GM18507 (cell line): ENCODE data around the gene P3H1.
"Not testable (repeated sequence)": the region's sequence is repeated elsewhere in the genome, so short reads cannot be mapped to it uniquely, and the experiment has no call there.

Experiments used
- DNase-seq: peaks from one replicate; pipeline ENCODE4 v3.0.0; 2011; ENCODE audit warnings: low read depth; ENCODE audit not compliant: insufficient read length; ENCODE audit errors: extremely low spot score
- FAIRE-seq: peaks from 2 replicates; lab custom pipeline; 2011; peaks lifted over from hg19 to GRCh38; lab: Jason Lieb, UNC

Gene P3H1

DNA sequence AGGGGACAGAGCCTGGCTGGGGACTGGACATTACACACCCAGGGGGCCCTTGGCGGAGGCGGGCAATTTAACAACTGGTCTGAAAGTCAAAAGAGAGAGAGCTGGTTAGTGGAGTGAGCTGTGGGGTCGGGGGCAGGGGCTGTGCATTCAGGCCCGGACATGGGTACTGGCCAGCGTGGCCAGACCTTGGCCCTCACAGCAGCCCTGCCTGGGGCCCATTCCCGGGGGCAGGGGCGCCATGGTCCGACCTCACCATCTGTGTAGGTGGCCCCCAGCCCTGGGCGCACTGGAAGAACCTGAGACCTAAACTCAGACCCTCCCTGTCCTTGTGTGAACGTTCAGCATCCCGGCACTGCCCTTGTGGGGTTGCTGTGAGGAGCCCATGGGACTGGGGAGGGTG, 31.8 kb downstream of the P3H1 start:
- FAIRE-seq (no peak), DNase-seq (no peak)

DNA sequence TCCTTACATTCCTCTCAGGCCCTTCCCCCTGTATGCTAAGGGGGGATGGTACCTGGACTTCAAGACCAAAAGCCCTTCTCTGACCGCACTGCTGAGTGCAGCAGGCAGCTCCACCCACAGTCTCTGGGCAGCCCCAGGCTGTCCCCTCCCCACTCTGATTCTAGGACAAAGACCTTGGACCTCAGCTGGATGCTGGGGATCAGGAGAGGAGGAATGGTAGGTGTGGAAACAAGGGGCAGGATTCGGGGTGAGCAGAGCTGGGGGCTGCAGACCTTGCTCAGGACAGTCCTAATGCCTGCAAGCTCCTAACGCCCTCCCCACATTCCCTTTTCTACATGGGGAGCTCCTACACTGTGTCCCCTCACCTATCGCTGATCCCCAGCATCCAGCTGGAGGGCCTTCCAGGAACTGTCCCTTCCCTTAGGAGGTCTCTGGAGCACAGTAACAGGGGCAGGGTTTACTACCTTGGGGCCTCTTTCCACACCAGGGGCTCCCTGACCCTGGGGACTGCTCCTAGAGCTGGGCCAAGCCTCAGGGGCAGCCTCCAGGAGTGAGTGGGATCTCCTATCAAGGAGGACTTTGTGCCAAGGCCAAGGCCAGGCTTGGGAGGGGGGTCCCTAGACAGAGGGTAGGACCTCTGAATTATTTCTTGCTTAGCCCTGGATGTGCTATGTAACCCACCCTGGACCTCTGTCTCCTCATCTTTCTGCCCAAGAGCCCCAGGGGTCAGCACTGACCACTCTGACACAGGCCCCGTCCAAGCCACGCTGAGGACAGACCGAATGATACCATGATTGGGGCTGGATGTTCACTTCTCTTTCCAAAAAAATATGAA, 32.4 kb downstream of the P3H1 start:
- no peak for DNase-seq
- FAIRE-seq = no peak

DNA sequence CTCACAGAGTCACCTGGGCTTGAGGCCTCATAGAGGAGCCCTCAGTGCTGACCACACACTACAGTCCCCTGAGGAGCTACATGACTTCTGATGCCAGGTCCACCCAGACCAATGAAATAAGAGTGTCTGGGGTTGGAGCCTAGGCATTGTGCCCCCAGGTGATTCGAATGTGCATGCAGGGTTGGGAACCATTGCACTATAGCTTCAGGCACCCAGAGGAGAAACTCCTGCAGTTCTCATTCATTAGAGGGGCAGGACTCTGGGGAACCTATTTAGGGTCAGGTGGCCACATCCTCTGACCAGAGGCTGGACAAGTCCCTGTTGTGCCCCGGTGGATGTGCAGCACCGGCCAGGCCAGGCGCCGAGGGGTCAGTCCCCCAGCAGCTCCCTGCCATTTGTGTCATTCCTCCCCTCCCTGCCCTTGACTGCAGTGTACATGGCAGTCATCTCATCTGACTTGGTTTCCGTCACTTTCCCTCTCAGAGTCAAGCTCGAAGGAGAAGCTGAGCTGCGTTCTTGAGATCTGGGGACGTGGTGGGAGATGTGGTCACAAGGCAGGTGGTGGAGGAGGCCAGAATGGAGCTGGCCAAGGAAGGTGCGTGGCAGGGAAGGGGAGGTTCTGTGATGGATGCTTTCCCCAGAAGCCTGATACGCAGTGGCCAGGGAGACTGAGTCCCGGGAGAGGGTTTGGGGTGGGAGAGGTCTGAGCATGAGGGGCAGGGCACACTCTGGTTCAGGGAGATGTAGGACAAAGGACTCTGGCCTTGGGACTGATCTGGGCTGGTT, 33.2 kb downstream of the P3H1 start:
- no peak for DNase-seq
- no peak for FAIRE-seq

DNA sequence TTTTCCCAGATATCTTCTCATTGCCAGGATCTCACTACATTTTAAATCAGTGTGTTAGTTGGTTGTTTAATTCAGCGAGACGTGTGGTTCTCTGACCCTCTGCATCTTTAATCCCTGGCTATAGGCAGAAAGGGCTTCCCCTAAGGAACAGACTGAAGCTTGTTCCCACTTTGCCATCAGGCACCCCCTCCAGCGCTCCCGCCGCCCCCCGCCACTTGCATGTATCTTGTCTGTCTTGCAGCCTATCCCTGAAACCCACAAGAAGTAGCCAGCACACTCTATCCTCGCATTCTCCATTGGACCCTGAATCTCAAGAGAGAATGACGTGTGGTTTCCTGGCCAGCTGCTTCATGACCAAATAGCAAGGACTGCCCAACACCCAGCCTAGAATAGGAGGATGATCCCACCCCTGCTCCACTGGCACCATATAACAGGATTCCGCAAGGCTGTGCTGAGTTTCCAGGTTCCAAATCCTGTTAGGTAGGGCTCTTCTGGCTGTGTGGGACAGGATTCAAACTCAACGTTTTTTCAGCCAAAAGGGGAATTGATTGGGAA, 34.6 kb downstream of the P3H1 start:
- DNase-seq (no peak), FAIRE-seq (no peak)

- DNase-seq (no peak), FAIRE-seq (no peak)
These were observed 35.2 kb downstream of the P3H1 start for GRCh38 chr1:42731585-42731984.

- DNase-seq (no peak), FAIRE-seq (no peak)
These were observed 35.8 kb downstream of the P3H1 start for GRCh38 chr1:42730988-42731387.

- no peak for DNase-seq
- no peak for FAIRE-seq
These were observed 36.8 kb downstream of the P3H1 start for GRCh38 chr1:42730002-42730401.

DNA sequence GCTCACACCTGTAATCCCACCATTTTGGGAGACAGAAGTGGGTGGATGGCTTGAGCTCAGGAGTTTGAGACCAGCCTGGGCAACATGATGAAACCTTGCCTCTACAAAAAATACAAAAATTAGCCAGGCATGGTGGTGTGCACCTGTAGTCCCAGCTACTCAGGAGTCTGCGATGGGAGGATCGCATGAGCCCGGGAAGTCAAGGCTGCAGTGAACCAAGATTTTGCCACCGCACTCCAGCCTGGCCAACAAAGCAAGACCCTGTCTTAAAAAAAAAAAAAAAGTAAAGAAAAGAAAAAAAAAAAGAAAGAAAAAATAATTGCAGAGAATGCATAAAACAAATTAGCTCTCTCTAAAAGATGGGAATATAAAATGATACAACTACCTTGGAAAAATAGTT, 41.0 kb downstream of the P3H1 start:
- FAIRE-seq, DNase-seq: not testable (repeated sequence)

DNA sequence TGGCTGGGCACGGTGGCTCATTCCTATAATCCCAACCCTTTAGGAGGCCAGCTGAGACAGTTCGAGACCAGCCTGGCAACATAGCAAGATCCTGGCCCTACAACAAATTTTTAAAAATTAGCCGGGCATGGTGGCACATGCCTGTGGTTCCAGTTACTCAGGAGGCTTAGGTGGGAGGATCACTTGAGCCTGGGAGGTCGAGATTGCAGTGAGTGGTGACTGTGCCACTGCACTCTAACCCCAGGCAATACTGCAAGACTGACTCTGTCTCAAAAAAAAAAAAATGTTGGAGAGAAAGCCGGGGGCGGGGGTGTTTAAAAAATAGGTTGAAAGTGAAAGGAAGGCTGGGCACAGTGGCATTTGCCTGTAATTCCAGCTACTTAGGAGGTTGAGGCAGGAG, 43.3 kb downstream of the P3H1 start:
- FAIRE-seq = no peak
- no peak for DNase-seq

GRCh38 chr1:42722403-42722802, 44.4 kb downstream of the P3H1 start:
- not testable (repeated sequence) for DNase-seq, FAIRE-seq

GRCh38 chr1:42721926-42722325, 44.9 kb downstream of the P3H1 start:
- no peak for DNase-seq
- no peak for FAIRE-seq

DNA sequence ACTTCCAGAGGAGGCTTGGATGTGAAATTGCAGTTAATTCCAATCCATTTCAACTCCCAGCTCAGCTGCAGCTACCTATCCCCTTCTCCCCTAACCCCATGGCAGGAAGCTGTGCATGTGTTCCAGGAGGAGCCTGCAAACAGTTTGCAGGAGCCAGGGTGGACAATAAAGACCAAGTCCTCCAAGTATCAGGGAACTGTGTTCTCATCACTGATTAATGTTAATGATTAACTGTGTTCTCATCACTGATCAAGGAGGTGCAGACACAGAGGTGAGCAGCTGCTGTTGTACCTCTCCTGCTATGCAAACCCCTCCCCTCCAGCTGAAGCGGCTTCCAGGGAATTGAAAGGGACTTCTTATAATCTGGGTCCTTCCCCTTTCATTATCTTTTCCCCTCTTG, 46.0 kb downstream of the P3H1 start:
- DNase-seq (no peak), FAIRE-seq (no peak)

GRCh38 chr1:42714441-42714840, 52.4 kb downstream of the P3H1 start:
- not testable (repeated sequence) for FAIRE-seq, DNase-seq

GRCh38 chr1:42713293-42713692, 53.5 kb downstream of the P3H1 start:
- DNase-seq (no peak), FAIRE-seq (no peak)

GRCh38 chr1:42712808-42713207, 54.0 kb downstream of the P3H1 start:
- not testable (repeated sequence) for FAIRE-seq, DNase-seq

DNA sequence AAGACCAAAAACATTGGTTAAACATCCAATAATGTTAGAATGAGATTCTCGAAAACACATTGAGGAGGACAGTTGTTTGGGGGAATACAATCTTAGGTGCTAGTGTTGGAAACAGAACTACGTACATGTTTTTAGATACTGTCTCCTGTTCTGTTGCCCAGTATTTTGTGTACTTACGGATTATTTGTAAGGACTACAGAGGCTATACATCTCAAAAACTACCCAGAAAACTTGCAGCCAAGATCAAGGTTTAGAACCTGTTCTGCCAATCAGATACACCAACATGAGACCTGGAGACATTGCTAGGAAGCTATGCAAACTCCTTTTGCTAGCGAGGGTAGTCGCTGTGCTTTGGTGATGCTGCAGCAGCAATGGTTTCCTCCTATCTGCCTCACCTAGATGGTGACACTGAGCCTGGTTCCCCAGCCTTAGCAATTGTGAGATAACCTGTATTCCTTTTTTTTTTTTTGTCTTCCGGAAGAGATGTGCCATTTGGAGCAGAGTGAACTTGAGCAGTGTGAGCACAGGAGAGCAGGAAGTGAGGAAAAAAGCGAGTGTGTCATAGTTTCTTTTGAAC, 62.9 kb downstream of the P3H1 start:
- no peak for FAIRE-seq
- DNase-seq = no peak

- FAIRE-seq = no peak
These were observed 66.8 kb downstream of the P3H1 start for GRCh38 chr1:42700006-42700405.

DNA sequence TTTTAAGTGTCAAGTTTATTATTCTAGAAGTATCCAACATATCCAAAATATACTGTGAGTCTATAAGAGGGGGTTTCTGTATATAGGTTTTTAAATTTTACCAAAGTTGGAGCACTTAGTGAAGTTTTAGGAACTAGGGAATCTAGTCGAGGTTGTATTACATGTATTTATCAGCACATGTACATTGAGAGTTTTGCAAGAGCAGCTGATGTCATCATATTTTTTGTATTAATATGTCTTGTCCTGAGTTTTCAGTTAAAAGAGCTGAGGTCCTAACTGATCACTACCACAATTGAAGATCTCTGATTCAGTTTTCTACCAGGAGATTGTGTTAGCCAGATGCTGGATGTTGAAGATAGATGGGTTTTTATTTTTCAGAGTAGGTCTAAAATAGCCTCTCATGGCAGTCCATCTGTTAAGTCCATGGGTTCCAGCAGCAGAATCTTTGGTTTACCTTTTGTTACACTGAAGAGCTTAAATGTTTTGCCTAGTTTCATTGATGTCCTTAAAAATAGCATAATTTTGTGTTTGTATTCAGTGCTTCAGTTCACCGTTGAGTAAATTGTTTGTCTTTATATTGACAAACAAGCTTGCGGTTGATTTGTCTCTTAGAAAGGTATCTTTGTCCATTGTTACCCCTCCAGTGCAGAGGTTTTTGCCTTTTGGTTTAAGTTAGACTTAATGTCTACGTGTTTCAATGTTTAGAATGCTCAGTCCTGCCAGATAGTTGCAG, 68.6 kb downstream of the P3H1 start:
- FAIRE-seq = no peak
- no peak for DNase-seq

More at GRCh38 chr1:42700006-42700405, 66.8 kb downstream of the P3H1 start:
- DNase-seq = no peak
